Activated T-helper 2 cell treated with anti-CD3 and anti-CD28 coated beads, Interferon-gamma antibody, Interleukin-2, Interleukin-4, amounts not matched to agents 10 μg/mL and 5 μg/mL and 100 μg/mL, durations not matched to agents 14 hours and 24 hours and 36 hours (primary cell): Measurements from ENCODE around the gene RTN4IP1. TPM values are rescaled to one million over a fixed set of nuclear protein-coding genes. Genes with fewer than 3 reads are reported as not detected.
A peak's percentile ranks its signal among the peaks of the same experiment; 100 is the strongest.
"Not testable (repeated sequence)": the region's sequence is repeated elsewhere in the genome, so short reads cannot be mapped to it uniquely, and the experiment has no call there.

Experiments
- DNase-seq: peaks from one replicate; pipeline ENCODE4 v3.0.0; 2021; ENCODE audit warnings: low spot score
- H3K27ac Mint-ChIP-seq: one replicate; pipeline ENCODE4 v1.8.0; 2021; ENCODE audit warnings: mixed read lengths
- H3K27me3 Mint-ChIP-seq: one replicate; pipeline ENCODE4 v1.8.0; 2021; ENCODE audit warnings: low read depth, mixed read lengths
- H3K36me3 Mint-ChIP-seq: one replicate; pipeline ENCODE4 v1.8.0; 2021; ENCODE audit warnings: low read depth, mixed read lengths
- H3K4me1 Mint-ChIP-seq: one replicate; pipeline ENCODE4 v1.8.0; 2021; ENCODE audit warnings: low read depth, mixed read lengths
- H3K4me3 Mint-ChIP-seq: one replicate; pipeline ENCODE4 v1.8.0; 2021; ENCODE audit warnings: low read depth, mild to moderate bottlenecking, moderate library complexity, mixed read lengths
- H3K9me3 Mint-ChIP-seq: one replicate; pipeline ENCODE4 v1.8.0; 2021; ENCODE audit warnings: mixed read lengths
- intact Hi-C: fragments of 100-400 bp; cut with micrococcal nuclease; formaldehyde crosslinking; loops from one replicate; pipeline ENCODE4 v1.15.1; 2023
- total RNA-seq: library from RNA; stranded (reverse); gene quantifications from 2 replicates; pipeline ENCODE4 v1.2.3, GENCODE V29; 2022

The RTN4IP1 gene
- total RNA-seq, 1 donor from 2014 or later: 6.4 TPM

DNA sequence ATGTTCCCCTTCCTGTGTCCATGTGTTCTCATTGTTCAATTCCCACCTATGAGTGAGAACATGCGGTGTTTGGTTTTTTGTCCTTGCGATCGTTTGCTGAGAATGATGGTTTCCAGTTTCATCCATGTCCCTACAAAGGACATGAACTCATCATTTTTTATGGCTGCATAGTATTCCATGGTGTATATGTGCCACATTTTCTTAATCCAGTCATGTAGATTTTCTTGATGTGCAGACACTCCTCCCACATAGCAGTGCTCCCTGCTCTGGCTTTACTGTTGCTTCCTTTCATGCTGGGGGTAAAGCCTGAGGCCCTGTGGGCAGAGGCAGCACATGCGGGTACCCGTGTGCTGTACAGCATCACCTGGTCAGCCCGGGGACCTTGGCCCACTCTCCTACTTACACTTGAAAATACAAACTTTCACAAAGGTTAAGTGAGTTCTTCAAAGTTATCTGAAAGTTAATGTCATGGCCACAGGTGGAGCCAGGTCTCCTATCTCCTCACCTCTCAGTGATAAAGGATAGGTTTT is 80.3 kb downstream of the RTN4IP1 start:
- H3K4me3 Mint-ChIP-seq, H3K27me3 Mint-ChIP-seq, DNase-seq, intact Hi-C loops, H3K9me3 Mint-ChIP-seq, H3K27ac Mint-ChIP-seq: not testable (repeated sequence)
- H3K4me1 Mint-ChIP-seq: peaks cover 44% of the 10 kb centered on the region
- peaks cover 90% of the 10 kb centered on the region for H3K36me3 Mint-ChIP-seq

DNA sequence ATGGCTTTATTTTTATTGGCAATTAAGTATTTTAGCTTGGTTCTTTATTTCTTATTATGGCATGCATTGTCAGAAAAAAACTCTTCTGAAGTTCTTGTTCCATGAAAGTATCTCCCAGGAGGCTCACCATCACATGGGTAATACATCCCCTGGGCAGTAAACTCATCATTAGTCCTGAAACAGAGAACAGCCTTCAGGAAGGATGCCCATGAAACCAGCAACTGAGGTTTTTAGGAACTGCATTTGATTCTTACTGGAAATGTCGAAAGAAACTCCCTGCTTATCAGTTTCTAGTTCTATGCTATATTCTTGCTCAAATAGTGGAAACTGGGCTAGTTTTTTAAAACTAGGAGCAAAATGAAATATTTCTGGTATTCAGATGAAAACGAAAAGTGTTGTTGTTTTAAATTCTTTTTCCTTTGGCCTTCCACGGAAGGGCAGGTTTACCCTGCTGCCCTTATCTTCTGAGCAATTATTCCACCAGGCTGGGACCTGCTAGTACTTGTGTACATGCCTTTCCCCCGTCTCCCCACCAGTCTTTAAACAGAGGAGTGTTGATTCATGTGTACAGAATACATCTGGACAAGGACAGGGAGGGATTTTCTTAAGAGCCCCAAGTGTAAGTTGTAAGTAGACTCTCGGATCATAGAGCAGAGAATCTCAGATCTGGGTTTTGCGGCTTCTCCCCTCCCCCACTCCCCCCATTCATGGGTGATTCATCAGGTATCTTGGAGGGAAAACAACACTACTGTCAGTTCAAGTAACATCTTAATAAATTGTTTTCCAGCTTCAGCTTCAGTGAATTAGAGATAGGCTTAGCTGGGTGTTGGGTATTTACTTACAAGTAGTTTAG is 81.5 kb downstream of the RTN4IP1 start:
- Mint-ChIP-seq H3K9me3 (peaks cover 4% of the 10 kb centered on the region), H3K27me3 (no peaks in the 10 kb centered on the region), H3K4me3 (no peak overlapping the region), H3K36me3 (peaks cover 90% of the 10 kb centered on the region), H3K4me1 (peaks cover 34% of the 10 kb centered on the region), H3K27ac (peak overlapping the region; percentile 67)
- intact Hi-C loops: loop anchor here (2.0 kb wide), 1 partner anchor 27 kb away; no protein-coding TSS in a partner anchor
- DNase-seq: no peak

GRCh38 chr6:106546691-106547414 is 82.4 kb downstream of the RTN4IP1 start:
- Mint-ChIP-seq H3K9me3 (peaks cover 4% of the 10 kb centered on the region), H3K4me3 (no peak overlapping the region), H3K36me3 (peaks cover 88% of the 10 kb centered on the region), H3K4me1 (peaks cover 31% of the 10 kb centered on the region), H3K27me3 (no peaks in the 10 kb centered on the region), H3K27ac (peak overlapping the region; percentile 77)
- DNase-seq: no peak
- intact Hi-C loops: loop anchor here (2.0 kb wide), 1 partner anchor 26 kb away; no protein-coding TSS in a partner anchor

GRCh38 chr6:106546261-106546690 is 83.0 kb downstream of the RTN4IP1 start:
- no peak overlapping the region for H3K4me3 Mint-ChIP-seq
- peaks cover 31% of the 10 kb centered on the region for H3K4me1 Mint-ChIP-seq
- no peak for DNase-seq
- H3K9me3 Mint-ChIP-seq: peaks cover 3% of the 10 kb centered on the region
- H3K36me3 Mint-ChIP-seq: peaks cover 85% of the 10 kb centered on the region
- H3K27ac Mint-ChIP-seq: peak overlapping the region; percentile 78
- H3K27me3 Mint-ChIP-seq: no peaks in the 10 kb centered on the region
- intact Hi-C loops: loop anchor here (2.0 kb wide), 1 partner anchor 25 kb away; no protein-coding TSS in a partner anchor

DNA sequence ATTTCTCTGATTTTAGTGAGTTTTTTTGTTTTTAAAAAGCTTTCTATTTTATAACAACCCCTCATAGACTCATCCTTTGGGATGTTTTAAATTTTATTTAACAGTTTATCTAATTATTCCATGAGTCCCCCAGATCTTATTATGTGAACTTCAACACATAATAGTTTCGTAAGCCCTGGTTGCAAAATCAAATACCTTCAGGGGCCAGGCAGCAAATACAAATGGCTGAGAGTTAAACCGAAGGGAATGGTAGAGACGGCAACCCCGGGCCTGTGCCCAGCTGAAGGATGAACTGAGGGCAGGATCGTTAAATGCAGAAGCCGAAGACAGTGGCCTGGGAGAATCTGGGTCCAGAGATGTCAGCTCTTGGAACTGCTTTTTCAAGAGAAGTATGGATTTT is 88.4 kb downstream of the RTN4IP1 start:
- Mint-ChIP-seq H3K27me3 (no peaks in the 10 kb centered on the region), H3K36me3 (peaks cover 75% of the 10 kb centered on the region), H3K4me3 (no peak overlapping the region), H3K4me1 (peaks cover 30% of the 10 kb centered on the region), H3K27ac (no peak overlapping the region), H3K9me3 (no peaks in the 10 kb centered on the region)
- intact Hi-C loops: no loop called here
- no peak for DNase-seq

DNA sequence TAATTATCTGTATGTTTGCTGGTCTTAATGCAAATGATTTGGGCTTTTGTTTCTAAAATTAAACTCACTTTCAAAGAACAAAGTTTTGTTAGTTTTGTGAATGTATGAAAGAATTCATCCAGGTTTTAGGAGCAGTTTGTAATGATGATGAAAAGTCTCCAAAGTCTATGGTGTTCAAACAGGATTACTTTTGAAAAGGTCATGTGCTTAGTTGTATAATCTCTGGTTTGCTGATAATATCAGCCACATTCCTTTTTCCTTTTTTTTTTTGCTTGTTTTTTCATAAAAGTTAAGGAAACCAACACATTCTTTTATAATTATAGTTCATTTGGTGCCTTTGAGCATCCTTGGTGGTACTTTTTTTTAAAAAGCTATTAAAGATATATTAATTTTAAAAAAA is 88.9 kb downstream of the RTN4IP1 start:
- intact Hi-C loops: no loop called here
- DNase-seq: no peak
- H3K4me3 Mint-ChIP-seq: no peak overlapping the region
- H3K4me1 Mint-ChIP-seq: peaks cover 30% of the 10 kb centered on the region
- no peak overlapping the region for H3K27ac Mint-ChIP-seq
- H3K36me3 Mint-ChIP-seq: peaks cover 72% of the 10 kb centered on the region
- no peaks in the 10 kb centered on the region for H3K9me3 Mint-ChIP-seq
- H3K27me3 Mint-ChIP-seq: no peaks in the 10 kb centered on the region

DNA sequence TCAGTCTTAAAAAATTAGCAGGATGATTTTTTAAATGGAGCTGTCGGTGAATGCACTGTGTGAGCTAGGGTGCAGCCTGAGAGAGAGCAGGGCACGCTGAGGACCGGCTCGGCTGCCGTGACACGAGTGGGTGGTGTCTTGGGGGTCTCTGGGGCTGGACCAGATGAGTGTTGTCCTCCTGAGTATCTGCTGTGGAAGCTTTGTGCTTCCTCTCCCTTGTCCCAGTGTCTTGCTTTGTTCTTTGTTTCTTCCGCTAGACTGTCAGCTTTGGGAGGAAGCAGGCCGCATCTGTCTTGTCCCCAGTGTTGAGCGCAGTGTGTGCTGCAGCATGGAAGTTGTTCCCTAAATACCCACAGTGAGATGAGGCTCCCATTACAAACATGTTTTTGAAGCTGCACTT is 89.4 kb downstream of the RTN4IP1 start:
- Mint-ChIP-seq H3K27ac (peak overlapping the region; percentile 21), H3K36me3 (peaks cover 72% of the 10 kb centered on the region), H3K4me1 (peaks cover 34% of the 10 kb centered on the region), H3K4me3 (no peak overlapping the region), H3K27me3 (no peaks in the 10 kb centered on the region), H3K9me3 (no peaks in the 10 kb centered on the region)
- intact Hi-C loops: no loop called here
- no peak for DNase-seq

GRCh38 chr6:106538145-106538544 is 91.2 kb downstream of the RTN4IP1 start:
- Mint-ChIP-seq H3K27me3 (no peaks in the 10 kb centered on the region), H3K36me3 (peaks cover 71% of the 10 kb centered on the region), H3K9me3 (no peaks in the 10 kb centered on the region), H3K27ac (no peak overlapping the region), H3K4me3 (no peak overlapping the region), H3K4me1 (peaks cover 48% of the 10 kb centered on the region)
- no peak for DNase-seq
- intact Hi-C loops: no loop called here

DNA sequence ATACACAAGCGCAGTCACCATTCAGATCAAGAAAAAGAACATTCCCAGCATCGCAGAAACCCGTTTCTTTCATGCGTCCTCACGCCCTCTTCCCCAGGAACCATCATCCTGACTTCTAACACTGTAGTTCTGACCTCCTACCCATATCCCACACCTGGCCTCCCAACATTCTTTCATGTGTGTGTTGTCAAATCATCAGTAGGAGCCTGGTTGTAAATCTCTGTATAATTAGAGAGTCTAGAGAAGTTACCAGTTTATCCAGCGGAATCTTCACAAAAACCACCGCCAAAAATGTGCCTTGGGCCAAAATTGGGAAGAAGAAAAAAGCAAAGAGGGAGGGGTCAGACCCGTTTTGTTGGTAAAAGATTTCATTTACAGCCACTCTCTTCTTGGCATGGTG is 91.6 kb downstream of the RTN4IP1 start:
- intact Hi-C loops: no loop called here
- H3K36me3 Mint-ChIP-seq: peaks cover 74% of the 10 kb centered on the region
- H3K4me1 Mint-ChIP-seq: peaks cover 52% of the 10 kb centered on the region
- H3K27ac Mint-ChIP-seq: peak overlapping the region; percentile 42
- no peak overlapping the region for H3K4me3 Mint-ChIP-seq
- DNase-seq: no peak
- no peaks in the 10 kb centered on the region for H3K9me3 Mint-ChIP-seq
- no peaks in the 10 kb centered on the region for H3K27me3 Mint-ChIP-seq

DNA sequence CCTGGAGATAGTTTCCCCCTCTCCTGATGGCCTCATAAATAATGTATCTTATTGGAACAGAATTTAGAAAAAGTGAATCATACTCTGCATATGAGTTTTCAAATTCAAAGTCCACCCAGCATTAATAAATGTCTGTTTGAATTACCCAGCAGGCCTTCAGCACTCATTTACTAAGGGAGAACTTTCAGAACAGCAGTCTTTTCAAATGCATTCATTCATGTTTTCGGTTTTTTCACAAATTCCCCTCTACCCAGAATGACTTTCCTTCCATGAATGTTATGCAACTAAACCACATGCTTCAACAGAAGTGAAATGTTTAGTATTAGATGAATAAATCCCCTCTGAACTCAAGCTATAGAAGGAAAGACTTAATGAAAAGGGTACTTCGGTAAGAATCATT is 92.4 kb downstream of the RTN4IP1 start:
- DNase-seq: no peak
- intact Hi-C loops: no loop called here
- Mint-ChIP-seq H3K4me1 (peaks cover 57% of the 10 kb centered on the region), H3K4me3 (no peak overlapping the region), H3K36me3 (peaks cover 79% of the 10 kb centered on the region), H3K27me3 (no peaks in the 10 kb centered on the region), H3K27ac (no peak overlapping the region), H3K9me3 (no peaks in the 10 kb centered on the region)

DNA sequence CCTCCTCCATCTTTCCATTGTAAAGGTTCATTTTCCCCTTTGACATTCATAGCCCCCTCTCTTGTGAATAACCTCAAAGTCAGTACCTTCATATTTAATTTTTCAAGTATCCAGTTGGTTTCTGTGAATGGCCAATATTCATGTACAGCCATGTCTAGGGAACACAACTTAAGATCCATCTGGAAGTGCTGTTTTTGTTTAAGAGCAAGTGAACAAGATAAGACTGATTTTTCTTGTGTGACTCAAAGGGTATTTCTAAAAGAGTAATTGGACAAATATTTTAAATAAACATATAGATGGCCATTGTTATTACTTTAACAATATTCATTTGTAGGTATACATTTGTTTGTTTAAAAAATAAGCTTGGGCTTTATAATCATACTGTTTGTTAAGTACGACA is 92.9 kb downstream of the RTN4IP1 start:
- peaks cover 57% of the 10 kb centered on the region for H3K4me1 Mint-ChIP-seq
- H3K4me3 Mint-ChIP-seq: no peak overlapping the region
- no peak for DNase-seq
- no peaks in the 10 kb centered on the region for H3K9me3 Mint-ChIP-seq
- peaks cover 81% of the 10 kb centered on the region for H3K36me3 Mint-ChIP-seq
- H3K27ac Mint-ChIP-seq: no peak overlapping the region
- no peaks in the 10 kb centered on the region for H3K27me3 Mint-ChIP-seq
- intact Hi-C loops: no loop called here

DNA sequence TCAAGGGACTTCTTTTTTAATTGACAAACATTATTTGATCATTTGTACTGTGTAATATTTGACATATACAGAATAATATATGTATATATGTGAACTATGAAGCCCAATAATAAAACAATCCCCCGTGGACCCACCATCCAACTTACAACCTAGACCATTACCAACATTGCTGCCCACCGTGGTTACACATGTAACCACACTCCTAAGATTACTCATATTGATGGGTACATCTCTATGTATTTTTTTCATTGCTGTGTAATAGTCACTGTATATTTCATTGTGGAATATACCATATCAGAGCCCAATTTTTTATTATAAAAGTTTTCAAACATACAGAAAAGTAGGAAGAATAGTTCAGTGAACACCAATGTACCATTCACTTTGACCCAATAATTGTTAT is 94.3 kb downstream of the RTN4IP1 start:
- intact Hi-C loops: loop anchor here (2.0 kb wide), 1 partner anchor 18 kb away; no protein-coding TSS in a partner anchor
- Mint-ChIP-seq H3K4me3 (peak overlapping the region; percentile 9), H3K36me3 (peaks cover 91% of the 10 kb centered on the region), H3K27me3 (no peaks in the 10 kb centered on the region), H3K4me1 (peaks cover 66% of the 10 kb centered on the region), H3K9me3 (no peaks in the 10 kb centered on the region), H3K27ac (peak overlapping the region; percentile 82)
- no peak for DNase-seq
